Mononuclear cell (primary cell): ENCODE results near the gene ENDOU. TPM values are rescaled to one million over a fixed set of nuclear protein-coding genes. Genes with fewer than 3 reads are reported as not detected.

ENCODE experiments used
- H3K27me3 ChIP-seq: 2 replicates; pipeline ENCODE4 v1.6.0; 2011; ENCODE audit warnings: low read length, control low read depth; ENCODE audit not compliant: insufficient read depth
- H3K4me1 ChIP-seq: 2 replicates; pipeline ENCODE4 v1.5.1; 2011; ENCODE audit warnings: mild to moderate bottlenecking, low read length, control low read depth; ENCODE audit not compliant: insufficient read depth
- H3K4me3 ChIP-seq: 2 replicates; pipeline ENCODE4 v1.5.1; 2011; ENCODE audit warnings: mild to moderate bottlenecking, low read length, moderate library complexity
- H3K9me3 ChIP-seq: 2 replicates; pipeline ENCODE4 v1.5.1; 2011; ENCODE audit warnings: low read depth, mild to moderate bottlenecking, control low read depth, low read length
- total RNA-seq: library from RNA; depleted of rRNA; stranded (reverse); fragments of >200 nt; gene quantifications from one replicate; pipeline ENCODE4 v1.2.3, GENCODE V29; 2012

The ENDOU gene
- total RNA-seq, 1 donor = not detected

DNA sequence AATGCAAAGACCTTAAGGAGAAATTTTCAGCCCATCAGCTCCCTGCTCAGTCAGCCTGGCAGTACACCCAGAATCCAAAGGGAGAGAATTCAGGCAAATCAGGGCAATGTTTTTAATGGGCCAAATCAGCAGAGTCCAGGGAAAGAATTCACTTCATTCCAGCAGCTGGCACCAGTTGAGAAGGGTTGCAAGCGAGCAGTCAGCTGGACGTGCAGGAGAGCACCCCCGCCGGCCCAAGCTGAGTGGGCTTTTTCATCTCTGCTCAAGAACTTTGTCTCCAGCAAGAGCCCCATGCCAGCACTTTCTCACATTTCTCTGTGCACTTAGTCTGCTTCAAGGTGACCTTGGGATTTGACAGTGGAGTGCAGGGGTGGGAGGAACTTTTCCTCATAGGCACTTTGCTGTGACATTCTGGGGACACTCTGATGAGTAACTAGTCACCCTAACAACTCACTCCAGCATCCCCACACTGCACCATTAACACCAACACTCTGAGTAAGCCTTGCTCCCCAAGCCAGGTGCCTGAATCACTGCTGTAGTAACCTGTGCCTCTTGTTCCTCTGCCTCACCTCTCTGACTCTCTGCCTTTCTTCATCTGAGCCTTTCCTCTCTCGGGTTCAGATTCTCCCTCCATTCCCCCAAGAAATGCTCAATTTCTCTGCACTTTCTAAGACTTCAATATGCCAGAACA, 2.2 kb downstream of the ENDOU start:
- Histone ChIP-seq H3K27me3 (no peaks in the 10 kb centered on the region), H3K9me3 (no peaks in the 10 kb centered on the region), H3K4me3 (no peak overlapping the region)

DNA sequence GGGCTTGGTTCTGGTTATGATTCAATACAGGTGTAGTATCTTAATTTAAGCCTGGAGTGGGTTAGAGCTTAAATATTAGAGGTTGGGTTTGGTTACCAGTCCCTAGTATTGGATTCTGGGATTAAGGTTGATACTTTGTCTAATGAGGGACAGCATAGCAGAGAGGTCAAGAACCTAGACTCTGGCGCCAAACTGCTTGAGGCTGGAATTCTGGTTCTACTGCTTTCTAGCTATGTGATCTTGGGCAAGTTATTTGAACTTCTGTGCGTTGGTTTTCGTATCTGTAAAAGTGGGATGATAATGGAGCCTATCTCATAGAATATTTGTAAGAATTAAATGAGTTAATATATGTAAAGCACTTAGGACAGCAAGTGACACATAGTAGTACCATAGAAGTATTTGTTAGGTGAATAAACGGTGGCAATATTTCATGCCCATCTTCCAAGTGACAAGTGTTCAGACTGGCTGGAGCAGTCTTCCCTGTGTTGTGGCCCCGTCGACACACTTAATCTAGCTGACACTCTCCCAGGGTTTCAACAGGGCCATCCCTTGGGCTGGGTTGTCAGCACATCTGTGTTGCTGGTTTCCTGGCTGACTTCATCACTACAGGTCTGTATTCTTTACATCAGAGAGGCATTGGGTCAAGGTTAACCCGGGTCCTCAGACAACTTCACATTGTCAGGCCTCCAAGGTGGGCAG, 3.0 kb downstream of the ENDOU start:
- Histone ChIP-seq H3K4me3 (no peak overlapping the region), H3K9me3 (no peaks in the 10 kb centered on the region), H3K4me1 (peaks cover 29% of the 10 kb centered on the region)

More for the DNA sequence above, 2.2 kb downstream of the ENDOU start:
- H3K4me1 ChIP-seq = peaks cover 21% of the 10 kb centered on the region

DNA sequence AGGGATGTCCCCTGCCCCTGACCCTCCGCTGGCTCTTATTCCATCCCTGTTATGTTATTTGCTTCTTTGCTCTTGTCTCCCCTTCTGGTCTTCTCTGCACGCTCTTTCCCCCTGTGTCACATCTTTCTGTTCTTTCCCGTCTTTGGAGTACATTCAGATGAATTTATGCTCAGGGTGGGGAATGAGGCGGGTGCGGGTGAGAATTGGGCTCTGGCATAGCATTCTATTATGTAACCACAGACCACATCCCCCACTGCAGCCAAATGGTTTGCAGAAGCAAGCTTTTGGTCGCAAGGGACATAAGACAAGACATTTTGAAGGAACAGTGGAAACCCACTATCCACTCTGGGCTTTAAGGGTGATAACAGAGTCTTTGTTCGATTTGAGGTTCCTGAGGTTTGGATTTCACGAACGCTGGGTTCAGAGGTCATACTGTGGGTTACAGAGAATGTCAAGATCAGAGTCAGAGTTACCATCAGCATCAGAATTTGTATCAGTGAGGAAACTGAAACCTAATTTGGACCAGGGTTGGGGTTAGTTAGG, 3.8 kb downstream of the ENDOU start:
- Histone ChIP-seq H3K4me3 (no peak overlapping the region), H3K4me1 (peaks cover 36% of the 10 kb centered on the region), H3K27me3 (no peaks in the 10 kb centered on the region), H3K9me3 (no peaks in the 10 kb centered on the region)

More for the DNA sequence above, 3.0 kb downstream of the ENDOU start:
- no peaks in the 10 kb centered on the region for H3K27me3 ChIP-seq

DNA sequence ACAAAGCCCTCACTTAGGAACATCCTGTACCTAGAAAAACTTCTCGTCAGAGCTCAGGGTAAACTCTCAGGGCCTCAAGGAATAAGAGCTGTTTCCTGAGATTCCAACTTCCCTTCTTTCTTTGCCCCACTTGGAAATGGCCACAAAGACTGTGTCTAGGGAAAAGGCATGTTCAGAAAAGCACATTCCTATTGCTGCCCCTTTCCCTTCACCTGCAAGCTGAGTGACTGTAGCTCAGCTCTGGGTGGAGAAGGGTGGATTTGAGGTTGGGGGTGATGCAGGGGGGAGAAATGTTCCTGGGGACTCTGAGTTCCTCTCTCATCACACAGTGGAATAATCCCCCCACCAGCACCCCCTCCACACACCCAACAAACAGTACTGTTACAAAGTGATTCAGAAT, 6.8 kb downstream of the ENDOU start:
- Histone ChIP-seq H3K4me3 (no peak overlapping the region), H3K9me3 (no peaks in the 10 kb centered on the region), H3K27me3 (no peaks in the 10 kb centered on the region), H3K4me1 (peaks cover 52% of the 10 kb centered on the region)

- H3K9me3 ChIP-seq = no peaks in the 10 kb centered on the region
- H3K4me1 ChIP-seq = peaks cover 48% of the 10 kb centered on the region
- H3K4me3 ChIP-seq = no peak overlapping the region
- no peaks in the 10 kb centered on the region for H3K27me3 ChIP-seq
Measured at GRCh38 chr12:47717443-47718193, 7.7 kb downstream of the ENDOU start.

DNA sequence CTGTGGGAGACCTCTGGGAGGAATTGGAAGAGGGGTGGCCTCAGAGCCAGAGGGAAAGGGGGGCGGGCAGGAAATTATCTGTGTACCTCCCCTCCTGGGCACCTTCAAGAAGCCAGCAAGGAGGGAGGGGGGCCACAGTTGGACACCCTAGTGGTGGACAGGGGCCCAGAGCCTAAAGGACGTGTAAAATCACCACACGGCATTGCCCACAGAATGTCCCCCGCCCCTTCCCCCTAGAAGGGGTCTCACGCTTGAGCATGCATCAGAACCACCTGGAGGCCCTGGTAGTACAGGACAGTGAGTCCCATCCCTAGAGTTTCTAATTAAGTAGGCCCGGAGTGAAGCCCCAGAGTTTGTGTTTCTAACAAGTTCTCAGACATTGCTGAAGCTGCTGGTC, 8.2 kb downstream of the ENDOU start:
- Histone ChIP-seq H3K4me3 (no peak overlapping the region), H3K27me3 (no peaks in the 10 kb centered on the region), H3K9me3 (no peaks in the 10 kb centered on the region), H3K4me1 (peaks cover 44% of the 10 kb centered on the region)

DNA sequence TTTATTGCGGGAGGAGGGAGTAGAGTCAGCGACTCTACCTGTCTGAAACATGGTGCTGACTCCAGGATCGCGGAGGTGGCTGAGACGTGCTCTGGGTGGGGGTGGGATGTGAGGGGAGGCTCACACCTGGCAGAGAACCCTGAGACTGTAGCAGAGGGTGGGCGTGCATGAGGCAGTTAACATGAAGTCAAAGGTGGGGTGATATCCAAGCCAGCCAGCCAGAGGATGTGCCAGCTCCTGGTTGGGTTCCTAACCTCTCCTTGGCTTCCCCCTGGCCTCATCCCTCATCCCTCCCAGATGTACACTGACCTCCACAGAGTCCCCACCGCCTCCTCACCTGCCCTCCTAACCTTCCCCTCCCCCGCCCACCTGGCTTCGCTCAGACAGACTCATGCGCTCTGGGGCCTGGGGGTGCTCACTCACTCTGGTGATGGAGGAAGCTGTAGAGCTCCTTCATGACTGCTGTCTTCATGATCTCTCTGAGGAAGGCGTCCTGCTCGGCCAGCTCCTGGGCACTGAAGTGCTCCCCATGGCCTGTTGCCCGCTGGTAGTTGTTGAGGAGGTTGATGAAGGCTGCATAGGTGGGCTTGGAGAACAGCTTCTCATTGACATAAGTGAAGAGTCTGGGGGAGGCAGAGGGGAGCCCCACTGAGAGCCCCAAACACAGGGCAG, 9.3 kb downstream of the ENDOU start:
- Histone ChIP-seq H3K9me3 (no peaks in the 10 kb centered on the region), H3K27me3 (no peaks in the 10 kb centered on the region), H3K4me1 (peaks cover 37% of the 10 kb centered on the region), H3K4me3 (no peak overlapping the region)

DNA sequence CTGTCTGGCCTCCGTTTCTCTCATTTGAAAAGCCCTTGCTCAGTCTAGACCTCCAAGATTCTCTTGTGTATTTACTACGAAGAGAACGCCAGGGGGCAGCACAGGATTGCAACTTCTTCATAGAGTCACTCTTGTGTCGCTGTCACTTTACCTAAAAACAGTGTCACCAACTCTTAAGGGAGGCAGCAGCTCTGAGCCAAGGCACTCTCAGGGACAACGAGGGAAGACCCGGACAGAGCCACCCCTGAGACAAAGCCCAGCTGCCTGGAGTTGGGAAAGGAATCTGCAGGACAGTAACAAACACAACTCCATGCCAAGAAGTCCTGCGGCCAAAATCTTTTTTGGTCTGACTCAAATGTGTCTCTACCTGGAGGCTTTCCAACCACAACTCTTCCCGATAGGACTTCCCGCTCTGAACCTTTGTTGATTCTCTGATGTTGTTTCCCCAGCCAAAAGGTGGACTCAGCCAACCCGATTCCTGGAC, 9.9 kb downstream of the ENDOU start:
- H3K9me3 ChIP-seq = no peaks in the 10 kb centered on the region
- H3K4me1 ChIP-seq = peaks cover 41% of the 10 kb centered on the region
- H3K27me3 ChIP-seq = no peaks in the 10 kb centered on the region
- no peak overlapping the region for H3K4me3 ChIP-seq

GRCh38 chr12:47714826-47715386, 10.4 kb downstream of the ENDOU start:
- H3K4me1 ChIP-seq = peaks cover 47% of the 10 kb centered on the region
- no peaks in the 10 kb centered on the region for H3K9me3 ChIP-seq
- H3K27me3 ChIP-seq = no peaks in the 10 kb centered on the region
- H3K4me3 ChIP-seq = no peak overlapping the region

DNA sequence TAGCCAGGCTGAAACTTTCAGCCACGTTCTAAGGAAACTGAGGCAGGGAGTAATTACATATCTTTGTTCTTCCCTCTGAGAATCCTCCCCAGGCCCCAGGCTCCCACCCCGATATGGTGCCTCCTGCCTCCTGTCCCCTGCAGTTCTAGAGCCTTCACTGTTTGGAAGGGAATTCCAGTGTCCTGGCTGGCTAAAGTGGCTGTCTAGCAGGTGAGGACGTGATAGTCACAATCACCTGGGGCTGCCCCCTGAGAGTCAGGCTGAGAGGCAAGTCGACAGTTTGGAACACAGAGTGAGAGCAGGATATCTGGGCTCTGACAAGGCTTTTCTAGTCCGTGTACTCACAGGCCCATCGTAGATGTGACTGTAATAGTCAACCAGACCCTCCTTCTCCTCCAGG, 13.1 kb downstream of the ENDOU start:
- H3K4me1 ChIP-seq = peaks cover 61% of the 10 kb centered on the region
- H3K4me3 ChIP-seq = no peak overlapping the region
- no peaks in the 10 kb centered on the region for H3K27me3 ChIP-seq
- H3K9me3 ChIP-seq = no peaks in the 10 kb centered on the region

- Histone ChIP-seq H3K27me3 (no peaks in the 10 kb centered on the region), H3K4me1 (peaks cover 60% of the 10 kb centered on the region), H3K9me3 (no peaks in the 10 kb centered on the region), H3K4me3 (no peak overlapping the region)
Measured at GRCh38 chr12:47711448-47711847, 13.8 kb downstream of the ENDOU start.

- H3K9me3 ChIP-seq = no peaks in the 10 kb centered on the region
- H3K4me3 ChIP-seq = no peak overlapping the region
- H3K4me1 ChIP-seq = peaks cover 56% of the 10 kb centered on the region
- no peaks in the 10 kb centered on the region for H3K27me3 ChIP-seq
Measured at GRCh38 chr12:47710278-47710677, 15.0 kb downstream of the ENDOU start.

DNA sequence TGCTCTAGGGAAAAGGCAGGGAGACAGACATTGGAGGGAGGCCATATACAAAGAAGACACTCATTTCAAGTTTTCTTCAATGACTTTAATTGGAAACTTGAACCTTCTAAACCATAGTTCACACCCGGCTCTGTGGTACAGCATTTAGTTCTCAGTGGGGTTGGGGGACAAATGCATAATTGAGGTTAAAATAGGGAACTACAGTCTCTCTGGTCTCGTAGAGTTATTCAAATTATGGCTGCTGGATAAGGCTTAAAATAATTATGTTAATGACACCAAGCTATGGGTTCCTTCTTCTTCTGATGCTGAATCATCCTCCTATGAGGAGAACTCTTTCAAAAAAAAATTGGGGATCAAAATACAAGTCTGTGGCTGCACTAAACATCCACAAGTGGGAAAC, 15.6 kb downstream of the ENDOU start:
- H3K9me3 ChIP-seq = no peaks in the 10 kb centered on the region
- H3K4me1 ChIP-seq = peaks cover 56% of the 10 kb centered on the region
- H3K4me3 ChIP-seq = no peak overlapping the region
- H3K27me3 ChIP-seq = no peaks in the 10 kb centered on the region

DNA sequence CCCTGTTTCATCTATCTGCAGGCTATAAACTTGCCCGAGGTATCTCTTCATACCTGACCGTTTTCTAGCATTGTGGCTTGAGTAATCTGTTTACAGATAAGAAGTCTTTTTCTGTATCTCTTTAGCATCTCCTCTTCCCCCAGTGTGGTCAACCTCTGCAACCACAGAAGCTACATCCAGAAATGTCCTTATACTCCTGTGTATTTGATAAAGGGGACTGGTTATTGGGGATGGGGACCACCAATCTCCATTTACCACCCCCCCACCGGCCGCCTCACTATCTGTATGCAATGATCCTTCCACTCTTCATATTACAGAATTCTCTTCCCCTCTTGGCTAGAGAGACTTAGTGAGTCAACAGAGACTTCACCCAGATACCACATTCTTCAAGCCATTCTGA, 16.1 kb downstream of the ENDOU start:
- H3K4me1 ChIP-seq = peaks cover 55% of the 10 kb centered on the region
- H3K9me3 ChIP-seq = no peaks in the 10 kb centered on the region
- no peak overlapping the region for H3K4me3 ChIP-seq
- no peaks in the 10 kb centered on the region for H3K27me3 ChIP-seq
